ENCODE data around the gene ANXA1.

Gene ANXA1

DNA sequence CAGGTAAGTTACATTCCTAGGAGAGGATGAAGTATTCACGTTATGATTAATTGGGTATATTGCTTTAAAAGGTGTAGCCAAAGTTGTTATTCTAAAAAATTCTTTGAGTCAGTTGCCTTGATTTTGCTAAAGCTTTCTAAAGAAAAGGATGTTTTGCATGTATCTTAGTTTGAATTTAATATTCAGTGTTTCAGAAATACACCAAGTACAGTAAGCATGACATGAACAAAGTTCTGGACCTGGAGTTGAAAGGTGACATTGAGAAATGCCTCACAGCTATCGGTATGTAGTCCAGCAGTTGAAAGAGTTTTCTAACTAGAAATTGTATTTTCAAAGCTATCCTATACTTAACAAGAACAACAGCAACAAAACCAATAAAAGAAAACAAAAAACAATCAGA, 14.2 kb downstream of the ANXA1 start:
- Mint-ChIP-seq H3K9me3 (no peaks in the 10 kb centered on the region), H3K4me3 (no peak overlapping the region), H3K36me3 (ENCODE audit: low read depth) (peaks cover 83% of the 10 kb centered on the region), H3K4me1 (ENCODE audit: low read depth) (peaks cover 15% of the 10 kb centered on the region), H3K27ac (no peak overlapping the region), H3K27me3 (no peaks in the 10 kb centered on the region)
- intact Hi-C loops (cut with micrococcal nuclease): no loop called here

DNA sequence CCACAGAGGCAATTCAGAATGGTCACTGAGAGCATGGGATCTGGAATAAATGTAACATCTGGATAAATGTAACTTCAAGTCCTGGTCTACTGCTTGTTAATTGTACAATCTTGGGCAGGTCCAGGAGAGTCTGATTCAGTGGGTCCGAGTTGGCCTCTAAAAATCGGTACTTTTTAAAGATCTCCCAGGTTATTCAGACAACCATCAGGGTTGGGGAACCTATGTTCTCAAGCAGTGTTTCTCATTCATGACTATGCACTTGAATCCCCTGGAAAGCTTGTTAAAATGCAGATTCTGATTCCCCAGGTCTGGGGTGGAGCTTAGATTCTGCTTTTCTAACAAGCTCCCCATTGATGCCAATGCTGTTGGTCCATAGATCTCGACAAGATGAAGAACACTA, 14.8 kb downstream of the ANXA1 start:
- Mint-ChIP-seq H3K9me3 (no peaks in the 10 kb centered on the region), H3K27ac (no peak overlapping the region), H3K4me3 (no peak overlapping the region), H3K36me3 (ENCODE audit: low read depth) (peaks cover 83% of the 10 kb centered on the region), H3K27me3 (no peaks in the 10 kb centered on the region), H3K4me1 (ENCODE audit: low read depth) (peaks cover 15% of the 10 kb centered on the region)
- intact Hi-C loops (cut with micrococcal nuclease): no loop called here

DNA sequence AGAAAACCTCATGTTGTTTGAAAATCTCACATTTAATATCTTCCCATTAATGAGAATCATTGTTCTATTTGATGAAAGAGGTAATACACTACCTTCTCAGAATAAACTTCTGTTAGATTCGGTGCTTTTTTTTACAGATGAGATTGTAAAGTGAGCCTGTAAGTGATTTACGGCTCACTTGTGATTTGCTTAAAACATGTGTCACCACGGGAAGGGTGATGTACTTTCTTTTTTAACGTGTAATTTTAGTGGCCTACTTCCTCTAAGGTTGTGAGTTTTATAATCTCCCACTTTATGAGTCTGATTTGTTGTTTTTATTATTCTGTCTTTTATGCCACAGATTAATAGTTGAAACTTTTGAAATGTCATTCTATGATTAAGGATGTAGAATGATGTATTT, 15.9 kb downstream of the ANXA1 start:
- Mint-ChIP-seq H3K9me3 (no peaks in the 10 kb centered on the region), H3K36me3 (ENCODE audit: low read depth) (peaks cover 80% of the 10 kb centered on the region), H3K4me1 (ENCODE audit: low read depth) (peaks cover 15% of the 10 kb centered on the region), H3K27ac (no peak overlapping the region), H3K27me3 (no peaks in the 10 kb centered on the region), H3K4me3 (no peak overlapping the region)
- intact Hi-C loops (cut with micrococcal nuclease): loop anchor here (1.0 kb wide), 1 partner anchor 8 kb away; no protein-coding TSS in a partner anchor

DNA sequence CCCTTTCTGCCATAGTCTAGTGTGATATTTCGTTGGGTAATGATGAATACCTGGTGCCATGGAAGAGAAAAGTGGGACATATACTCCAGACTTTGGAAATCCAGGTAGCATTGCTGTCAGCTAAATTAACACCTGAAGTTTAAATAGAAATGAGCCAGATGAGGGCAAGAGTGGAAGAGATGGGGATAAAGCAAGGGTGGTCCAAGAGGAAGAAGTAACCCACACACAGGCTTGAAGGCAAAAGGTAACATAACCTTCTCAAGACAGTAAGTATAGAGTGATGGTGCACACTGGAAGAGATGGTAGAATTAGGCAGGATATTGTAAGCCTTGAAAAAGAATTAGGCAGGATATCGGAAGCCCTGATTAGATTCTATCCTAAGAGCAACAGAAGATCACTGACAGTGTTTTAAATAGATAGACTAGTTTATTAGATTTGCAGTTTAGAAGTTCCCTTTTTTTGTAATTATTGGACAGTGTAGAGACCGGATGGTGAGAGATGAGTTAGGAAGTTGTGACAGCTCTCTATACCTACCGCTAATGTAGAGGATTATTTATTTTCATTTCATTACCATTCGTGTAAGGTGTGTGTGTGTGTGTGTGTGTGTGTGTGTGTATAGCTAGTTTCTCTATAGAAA, 16.8 kb downstream of the ANXA1 start:
- Mint-ChIP-seq H3K9me3 (no peaks in the 10 kb centered on the region), H3K36me3 (ENCODE audit: low read depth) (peaks cover 72% of the 10 kb centered on the region), H3K4me3 (no peak overlapping the region), H3K27ac (no peak overlapping the region), H3K4me1 (ENCODE audit: low read depth) (peaks cover 9% of the 10 kb centered on the region), H3K27me3 (no peaks in the 10 kb centered on the region)
- intact Hi-C loops (cut with micrococcal nuclease): loop anchor here (1.0 kb wide), 1 partner anchor 9 kb away; no protein-coding TSS in a partner anchor

DNA sequence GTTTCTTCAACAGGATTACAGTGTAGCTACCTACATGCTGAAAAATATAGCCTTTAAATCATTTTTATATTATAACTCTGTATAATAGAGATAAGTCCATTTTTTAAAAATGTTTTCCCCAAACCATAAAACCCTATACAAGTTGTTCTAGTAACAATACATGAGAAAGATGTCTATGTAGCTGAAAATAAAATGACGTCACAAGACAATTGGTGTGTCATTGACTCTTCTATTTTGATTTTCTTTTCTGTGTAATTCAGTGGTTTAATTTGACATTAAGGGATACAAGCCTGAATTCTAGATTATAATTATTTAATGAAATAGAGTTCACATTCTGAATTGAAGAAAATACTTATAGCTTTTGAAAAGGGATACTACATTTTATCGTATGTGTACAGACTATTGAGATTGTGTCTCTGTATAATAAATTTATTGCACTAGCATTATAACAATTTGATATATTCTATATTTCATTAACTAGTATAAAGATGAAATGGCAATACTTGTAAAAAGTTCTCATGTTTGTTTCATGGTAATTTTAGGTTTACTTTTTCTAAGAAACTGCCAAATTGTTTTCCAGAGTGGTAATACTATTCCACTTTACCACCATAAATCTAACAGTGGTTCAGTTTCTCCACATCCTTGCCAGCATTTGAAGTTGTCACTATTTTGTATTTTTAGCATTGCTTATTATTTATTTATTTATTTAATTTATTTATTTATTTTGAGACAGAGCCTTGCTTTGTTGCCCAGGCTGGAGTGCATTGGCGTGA, 18.7 kb downstream of the ANXA1 start:
- peaks cover 52% of the 10 kb centered on the region for H3K36me3 Mint-ChIP-seq (ENCODE audit: low read depth)
- H3K27ac Mint-ChIP-seq: no peak overlapping the region
- intact Hi-C loops (cut with micrococcal nuclease): no loop called here
- H3K4me3 Mint-ChIP-seq: no peak overlapping the region
- H3K27me3 Mint-ChIP-seq: no peaks in the 10 kb centered on the region
- H3K9me3 Mint-ChIP-seq: no peaks in the 10 kb centered on the region
- peaks cover 9% of the 10 kb centered on the region for H3K4me1 Mint-ChIP-seq (ENCODE audit: low read depth)

DNA sequence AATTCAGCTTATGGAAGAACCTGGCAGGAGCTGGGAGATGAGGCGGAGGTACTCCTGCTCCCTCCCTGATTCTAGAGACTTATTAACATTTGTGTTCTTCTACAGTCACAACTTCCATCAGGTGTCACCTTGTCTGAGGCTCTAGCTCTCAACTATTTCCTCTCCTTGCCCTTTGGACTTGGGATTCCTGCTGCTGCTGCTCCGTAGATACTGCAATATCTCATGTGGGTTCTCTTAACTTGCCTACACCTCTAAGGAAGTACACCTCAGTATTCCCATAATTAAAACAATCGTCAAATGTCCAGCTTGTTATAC, 21.2 kb downstream of the ANXA1 start:
- peaks cover 9% of the 10 kb centered on the region for H3K4me1 Mint-ChIP-seq (ENCODE audit: low read depth)
- no peak overlapping the region for H3K4me3 Mint-ChIP-seq
- H3K27me3 Mint-ChIP-seq: no peaks in the 10 kb centered on the region
- no peak overlapping the region for H3K27ac Mint-ChIP-seq
- H3K36me3 Mint-ChIP-seq (ENCODE audit: low read depth): peaks cover 27% of the 10 kb centered on the region
- intact Hi-C loops (cut with micrococcal nuclease): no loop called here
- no peaks in the 10 kb centered on the region for H3K9me3 Mint-ChIP-seq

DNA sequence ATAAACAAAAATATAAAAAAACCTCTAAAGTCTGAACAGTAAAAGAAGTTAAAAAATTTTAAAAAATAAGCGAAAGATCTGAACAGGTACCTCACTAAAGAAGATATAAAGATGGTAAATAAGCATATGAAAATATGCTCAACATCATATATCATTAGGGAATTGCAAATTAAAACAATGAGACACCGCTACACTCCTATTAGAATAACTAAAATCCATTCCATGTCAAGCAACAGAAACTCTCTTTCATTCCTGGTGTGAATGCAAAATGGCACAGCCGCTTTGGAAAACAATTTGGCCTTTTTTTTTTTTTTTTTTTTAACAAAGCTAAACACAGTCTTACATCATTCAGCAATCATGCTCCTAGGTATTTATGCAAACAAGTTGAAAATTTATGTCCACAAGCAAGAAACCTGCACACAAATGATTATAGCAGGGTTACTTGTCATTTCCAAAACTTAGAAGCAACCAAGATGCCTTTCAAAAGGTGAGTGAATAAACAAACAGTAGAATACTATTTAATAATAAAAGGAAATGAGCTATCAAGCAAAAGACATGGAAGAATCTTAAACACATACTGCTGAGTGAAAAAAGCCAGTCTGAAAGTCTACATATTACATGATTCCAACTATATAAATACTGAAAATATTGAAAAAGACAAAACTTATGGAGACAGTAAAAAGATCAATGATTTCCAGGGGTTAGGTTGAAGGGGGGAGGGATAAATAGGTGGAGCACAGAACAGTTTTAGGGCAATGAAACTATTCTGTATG, 22.1 kb downstream of the ANXA1 start:
- Mint-ChIP-seq H3K9me3 (no peaks in the 10 kb centered on the region), H3K27me3 (no peaks in the 10 kb centered on the region), H3K4me3 (no peak overlapping the region), H3K4me1 (ENCODE audit: low read depth) (peaks cover 7% of the 10 kb centered on the region), H3K27ac (no peak overlapping the region), H3K36me3 (ENCODE audit: low read depth) (peaks cover 19% of the 10 kb centered on the region)
- intact Hi-C loops (cut with micrococcal nuclease): no loop called here

DNA sequence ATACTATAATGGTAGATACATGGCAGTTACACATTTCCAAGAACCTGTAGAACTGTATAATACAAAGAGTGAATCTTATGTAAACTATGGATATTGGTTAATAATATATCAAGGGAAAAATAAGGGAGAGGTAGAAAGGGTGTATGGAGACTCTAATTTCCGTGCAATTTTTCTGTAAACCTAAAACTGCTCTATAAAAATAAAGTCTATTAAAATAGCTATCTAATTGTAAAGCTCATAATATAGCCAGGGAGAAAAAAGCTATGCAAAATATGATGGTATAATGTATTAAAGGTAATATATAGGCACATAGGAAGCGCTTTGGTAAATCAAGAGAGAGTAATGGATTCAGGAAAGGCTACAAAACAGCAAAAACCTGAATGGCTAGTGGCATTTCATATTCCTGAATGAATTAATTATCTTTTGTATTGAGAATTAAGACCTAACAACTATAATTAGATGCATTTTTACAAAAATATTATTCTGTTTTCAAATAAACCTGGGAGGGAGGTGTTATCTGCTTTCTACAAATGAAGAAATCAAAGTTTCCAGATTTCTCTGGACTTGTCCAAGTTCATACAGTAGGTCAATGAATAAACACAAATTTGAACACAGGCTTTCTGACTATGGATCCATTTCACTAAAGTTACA, 22.8 kb downstream of the ANXA1 start:
- H3K4me1 Mint-ChIP-seq (ENCODE audit: low read depth): peaks cover 5% of the 10 kb centered on the region
- intact Hi-C loops (cut with micrococcal nuclease): no loop called here
- H3K9me3 Mint-ChIP-seq: no peaks in the 10 kb centered on the region
- no peak overlapping the region for H3K27ac Mint-ChIP-seq
- no peak overlapping the region for H3K4me3 Mint-ChIP-seq
- H3K36me3 Mint-ChIP-seq (ENCODE audit: low read depth): peaks cover 14% of the 10 kb centered on the region
- no peaks in the 10 kb centered on the region for H3K27me3 Mint-ChIP-seq

DNA sequence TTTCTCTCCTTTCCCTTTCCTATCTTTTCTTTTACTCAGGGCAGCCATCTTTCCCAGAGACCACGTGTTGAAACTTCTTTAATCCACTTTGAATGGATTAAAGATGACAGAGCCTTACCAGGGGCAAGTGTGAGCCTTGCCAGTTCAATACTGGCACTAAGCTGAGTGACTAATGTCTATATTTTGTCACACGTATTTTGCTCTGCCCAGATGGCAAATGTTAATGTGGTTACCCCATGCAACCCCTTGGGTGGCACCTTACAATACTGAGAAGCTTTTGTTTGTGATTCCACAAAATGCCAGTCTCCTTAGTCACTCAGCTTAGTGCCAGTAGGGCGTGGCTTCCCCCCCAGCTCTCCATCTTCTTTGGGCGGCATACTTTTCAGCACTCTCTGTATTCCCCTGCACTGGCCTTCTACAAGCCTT, 24.8 kb downstream of the ANXA1 start:
- Mint-ChIP-seq H3K27me3 (no peaks in the 10 kb centered on the region), H3K4me3 (no peak overlapping the region), H3K27ac (no peak overlapping the region), H3K9me3 (no peaks in the 10 kb centered on the region), H3K36me3 (ENCODE audit: low read depth) (peaks cover 6% of the 10 kb centered on the region), H3K4me1 (ENCODE audit: low read depth) (peaks cover 5% of the 10 kb centered on the region)
- intact Hi-C loops (cut with micrococcal nuclease): no loop called here

DNA sequence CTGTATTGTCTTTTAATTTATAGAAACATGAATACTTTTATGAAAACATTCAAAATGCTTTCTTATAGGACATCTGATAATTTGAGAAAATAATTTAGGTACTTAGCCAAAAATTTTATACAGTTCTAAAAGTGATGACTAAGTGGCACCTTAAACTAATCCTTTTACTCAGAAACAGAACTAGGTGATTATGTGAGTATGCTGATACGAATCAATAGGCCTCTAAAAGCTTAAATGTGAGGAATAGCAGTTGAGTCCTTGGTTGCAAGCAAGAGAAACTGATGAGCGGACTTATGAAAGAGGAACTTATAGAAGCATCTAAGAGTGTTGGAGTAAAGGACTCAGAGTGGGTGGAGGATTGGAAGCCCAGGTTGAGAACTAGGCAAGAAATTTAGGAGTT, 26.4 kb downstream of the ANXA1 start:
- Mint-ChIP-seq H3K4me1 (ENCODE audit: low read depth) (peaks cover 5% of the 10 kb centered on the region), H3K27ac (no peak overlapping the region), H3K9me3 (no peaks in the 10 kb centered on the region), H3K36me3 (ENCODE audit: low read depth) (no peaks in the 10 kb centered on the region), H3K27me3 (no peaks in the 10 kb centered on the region), H3K4me3 (no peak overlapping the region)
- intact Hi-C loops (cut with micrococcal nuclease): no loop called here

DNA sequence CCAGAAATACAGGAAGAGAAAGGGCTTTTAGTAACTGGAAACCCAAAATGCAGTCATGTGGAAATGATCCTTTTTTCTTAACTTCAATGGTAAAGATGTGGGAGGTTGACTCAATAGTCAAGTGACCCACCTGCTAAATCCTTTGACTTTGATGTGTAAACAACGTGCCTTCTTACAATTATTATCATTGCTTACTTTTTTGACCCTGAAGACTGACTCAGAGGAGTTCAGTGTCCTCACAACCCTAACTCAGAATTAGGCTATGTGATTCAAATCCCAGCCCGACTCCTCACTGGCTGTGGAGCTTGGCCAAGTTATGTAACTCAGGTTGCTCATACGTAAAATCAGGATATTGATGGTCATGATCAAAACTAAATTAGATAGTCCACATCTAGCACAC, 27.9 kb downstream of the ANXA1 start:
- intact Hi-C loops (cut with micrococcal nuclease): no loop called here
- Mint-ChIP-seq H3K9me3 (no peaks in the 10 kb centered on the region), H3K27ac (no peak overlapping the region), H3K4me1 (ENCODE audit: low read depth) (peaks cover 5% of the 10 kb centered on the region), H3K27me3 (no peaks in the 10 kb centered on the region), H3K4me3 (no peak overlapping the region), H3K36me3 (ENCODE audit: low read depth) (no peaks in the 10 kb centered on the region)

DNA sequence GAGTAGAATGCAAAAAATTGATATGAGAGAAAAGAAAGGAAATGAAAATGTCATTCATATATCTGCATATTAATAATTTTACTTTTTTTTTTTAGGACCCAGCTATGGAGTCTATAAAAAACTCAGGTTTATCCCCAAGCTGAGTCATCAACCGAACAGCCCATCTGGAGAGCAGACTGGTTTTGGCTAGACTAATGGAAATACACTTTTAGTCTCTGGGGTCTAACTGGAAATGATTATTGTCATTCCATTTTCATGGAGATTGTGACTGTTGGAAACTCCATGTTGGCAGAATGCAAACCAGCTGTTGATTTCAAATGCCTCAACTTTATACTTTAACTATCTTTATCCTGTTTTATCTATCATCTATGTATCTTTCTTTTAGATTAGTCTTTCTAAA, 28.7 kb downstream of the ANXA1 start:
- H3K36me3 Mint-ChIP-seq (ENCODE audit: low read depth): no peaks in the 10 kb centered on the region
- no peaks in the 10 kb centered on the region for H3K9me3 Mint-ChIP-seq

DNA sequence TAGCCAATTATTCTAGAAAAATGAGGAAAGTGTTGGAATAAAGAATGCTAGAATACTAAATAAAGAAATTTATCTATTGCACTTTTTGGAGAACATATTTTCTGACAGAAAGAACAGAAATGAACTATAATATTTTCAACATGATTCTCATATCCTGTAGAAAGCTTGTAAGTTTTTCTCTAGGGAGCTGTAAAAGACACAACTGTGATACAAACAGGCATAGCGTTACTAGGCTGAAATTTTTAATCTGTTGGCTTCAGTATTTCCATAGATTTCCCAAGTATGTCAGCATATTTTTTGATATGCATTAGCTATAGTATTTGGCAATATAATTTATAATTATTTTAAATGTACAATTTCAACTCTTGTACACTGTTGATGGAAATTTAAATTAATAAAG, 31.3 kb downstream of the ANXA1 start:
- intact Hi-C loops (cut with micrococcal nuclease): loop anchor here (2.0 to 10.0 kb wide), 3 partner anchors 158 to 1148 kb away; no protein-coding TSS in a partner anchor
- H3K27ac Mint-ChIP-seq: no peak overlapping the region

More for the DNA sequence above, 28.7 kb downstream of the ANXA1 start:
- H3K27me3 Mint-ChIP-seq: no peaks in the 10 kb centered on the region
- H3K4me3 Mint-ChIP-seq: no peak overlapping the region
- no peak overlapping the region for H3K27ac Mint-ChIP-seq
- peaks cover 5% of the 10 kb centered on the region for H3K4me1 Mint-ChIP-seq (ENCODE audit: low read depth)
- intact Hi-C loops (cut with micrococcal nuclease): loop anchor here (10.0 kb wide), 2 partner anchors 326 to 1146 kb away; no protein-coding TSS in a partner anchor

DNA sequence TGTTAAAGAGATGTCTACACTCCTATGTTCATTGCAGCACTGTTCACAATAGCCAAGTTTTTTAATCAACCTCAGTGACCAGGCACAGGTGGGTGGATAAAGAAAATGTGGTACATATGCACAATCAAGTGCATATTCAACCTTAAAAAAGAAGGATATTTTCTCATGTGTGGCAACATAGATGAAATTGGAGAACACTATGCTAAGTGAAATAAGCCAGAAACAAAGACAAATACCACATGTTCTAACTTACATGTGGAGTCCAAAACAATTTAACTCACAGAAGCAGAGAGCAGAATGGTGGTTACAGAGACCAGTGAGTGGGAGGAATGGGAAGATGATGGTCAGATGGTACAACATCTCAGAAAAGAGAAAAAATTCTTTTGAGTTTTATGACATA, 31.8 kb downstream of the ANXA1 start:
- Mint-ChIP-seq H3K4me3 (no peak overlapping the region), H3K36me3 (ENCODE audit: low read depth) (no peaks in the 10 kb centered on the region), H3K4me1 (ENCODE audit: low read depth) (no peaks in the 10 kb centered on the region), H3K27ac (no peak overlapping the region), H3K27me3 (no peaks in the 10 kb centered on the region), H3K9me3 (no peaks in the 10 kb centered on the region)
- intact Hi-C loops (cut with micrococcal nuclease): loop anchor here (2.0 to 10.0 kb wide), 3 partner anchors 159 to 1149 kb away; no protein-coding TSS in a partner anchor

More for the DNA sequence above, 31.3 kb downstream of the ANXA1 start:
- no peak overlapping the region for H3K4me3 Mint-ChIP-seq
- no peaks in the 10 kb centered on the region for H3K36me3 Mint-ChIP-seq (ENCODE audit: low read depth)
- peaks cover 5% of the 10 kb centered on the region for H3K4me1 Mint-ChIP-seq (ENCODE audit: low read depth)
- H3K27me3 Mint-ChIP-seq: no peaks in the 10 kb centered on the region
- H3K9me3 Mint-ChIP-seq: no peaks in the 10 kb centered on the region

All from dendritic cell treated with granulocyte-macrophage colony-stimulating factor and Interleukin-4, amounts not matched to agents 40 ng/mL and 50 ng/mL, for 4 days (primary cell).